Activated T-cell treated with anti-CD3 and anti-CD28 coated beads for 24 hours (primary cell): ENCODE data around the gene CPLANE2.
"Not testable (repeated sequence)": the region's sequence is repeated elsewhere in the genome, so short reads cannot be mapped to it uniquely, and the experiment has no call there.

ENCODE experiments used
- DNase-seq: peaks from one replicate; pipeline ENCODE4 v3.0.0-alpha.2; 2020; ENCODE audit warnings: low read depth

CPLANE2 gene, protein sequence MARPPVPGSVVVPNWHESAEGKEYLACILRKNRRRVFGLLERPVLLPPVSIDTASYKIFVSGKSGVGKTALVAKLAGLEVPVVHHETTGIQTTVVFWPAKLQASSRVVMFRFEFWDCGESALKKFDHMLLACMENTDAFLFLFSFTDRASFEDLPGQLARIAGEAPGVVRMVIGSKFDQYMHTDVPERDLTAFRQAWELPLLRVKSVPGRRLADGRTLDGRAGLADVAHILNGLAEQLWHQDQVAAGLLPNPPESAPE

DNA sequence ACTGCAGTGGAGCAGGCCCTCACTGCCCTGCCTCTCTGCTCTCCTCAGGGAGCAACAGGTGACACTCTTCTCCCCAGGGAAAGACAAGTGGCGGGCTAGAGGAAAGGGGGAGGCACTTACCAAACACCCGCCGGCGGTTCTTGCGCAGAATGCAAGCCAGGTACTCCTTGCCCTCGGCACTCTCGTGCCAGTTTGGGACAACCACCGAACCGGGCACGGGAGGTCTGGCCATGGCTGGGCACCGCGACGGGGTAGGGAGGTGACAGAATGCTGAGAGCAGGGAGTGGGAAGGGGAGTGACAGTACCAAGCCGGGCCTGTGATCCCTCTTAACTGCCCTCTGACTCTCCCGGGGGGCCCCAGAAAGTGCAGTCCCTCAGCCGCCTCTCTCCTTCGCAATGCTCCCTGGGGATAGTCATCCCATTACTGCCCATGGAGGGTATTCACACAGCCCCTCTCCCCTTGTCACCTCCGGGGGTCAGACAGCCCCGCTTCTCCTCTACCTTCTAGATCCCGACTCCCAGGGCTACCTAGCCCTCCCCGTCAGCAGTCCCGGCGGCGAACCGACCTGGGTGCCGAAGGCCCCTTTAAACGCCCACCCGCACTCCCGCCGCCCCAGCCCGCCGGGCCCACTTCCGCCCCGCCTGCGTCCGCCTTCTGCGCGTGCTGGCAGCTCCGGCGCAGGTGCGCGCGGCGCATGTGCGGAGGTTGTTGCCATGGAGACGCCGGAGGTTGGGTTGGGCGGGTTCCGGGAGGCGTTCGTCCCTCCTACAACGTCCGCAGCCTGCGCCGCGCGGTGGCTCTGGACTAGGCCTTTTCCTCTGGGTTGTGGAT is at the start of gene CPLANE2:
Gene CPLANE2 (minus strand): TSS at position 673 of the 832 bp plus-strand sequence. CDS start 441 bp downstream, at position 232.
- peak; percentile 95 for DNase-seq

DNA sequence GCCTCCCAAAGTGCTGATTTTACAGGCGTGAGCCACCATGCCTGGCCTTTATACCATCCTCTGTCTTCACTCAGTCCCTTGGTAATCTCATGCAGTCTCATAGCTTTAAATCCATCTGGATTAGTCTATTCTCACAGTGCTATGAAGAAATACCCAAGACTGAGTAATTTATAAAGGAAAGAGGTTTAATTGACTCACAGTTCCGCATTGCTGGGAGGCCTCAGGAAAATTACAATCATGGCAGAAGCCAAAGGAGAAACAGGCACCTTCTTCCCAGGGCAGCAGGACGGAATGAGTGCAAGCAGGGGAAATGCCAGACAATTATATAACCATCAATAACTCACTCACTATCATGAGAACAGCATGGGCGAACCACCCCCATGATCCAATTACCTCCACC is 49.1 kb upstream of the CPLANE2 start:
- DNase-seq: no peak

DNA sequence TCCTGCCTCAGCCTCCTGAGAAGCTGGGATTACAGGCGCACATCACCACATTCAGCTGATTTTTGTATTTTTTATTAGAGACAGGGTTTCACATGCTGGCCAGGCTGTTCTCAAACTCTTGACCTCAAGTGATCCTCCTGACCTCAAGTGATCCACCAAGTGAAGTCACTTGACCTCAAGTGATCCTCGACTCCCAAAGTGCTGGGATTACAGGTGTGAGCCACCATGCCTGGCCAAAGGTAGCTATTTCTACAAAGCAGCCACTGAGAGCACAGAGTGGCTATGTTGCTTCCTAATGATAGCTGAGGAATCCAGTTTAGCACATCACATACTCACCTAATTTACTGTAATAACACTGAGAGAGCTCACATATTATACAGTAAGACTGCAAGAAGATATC is 44.8 kb upstream of the CPLANE2 start:
- no peak for DNase-seq

- DNase-seq: no peak
Observed at GRCh38 chr1:16279186-16279585, 42.2 kb upstream of the CPLANE2 start.

DNA sequence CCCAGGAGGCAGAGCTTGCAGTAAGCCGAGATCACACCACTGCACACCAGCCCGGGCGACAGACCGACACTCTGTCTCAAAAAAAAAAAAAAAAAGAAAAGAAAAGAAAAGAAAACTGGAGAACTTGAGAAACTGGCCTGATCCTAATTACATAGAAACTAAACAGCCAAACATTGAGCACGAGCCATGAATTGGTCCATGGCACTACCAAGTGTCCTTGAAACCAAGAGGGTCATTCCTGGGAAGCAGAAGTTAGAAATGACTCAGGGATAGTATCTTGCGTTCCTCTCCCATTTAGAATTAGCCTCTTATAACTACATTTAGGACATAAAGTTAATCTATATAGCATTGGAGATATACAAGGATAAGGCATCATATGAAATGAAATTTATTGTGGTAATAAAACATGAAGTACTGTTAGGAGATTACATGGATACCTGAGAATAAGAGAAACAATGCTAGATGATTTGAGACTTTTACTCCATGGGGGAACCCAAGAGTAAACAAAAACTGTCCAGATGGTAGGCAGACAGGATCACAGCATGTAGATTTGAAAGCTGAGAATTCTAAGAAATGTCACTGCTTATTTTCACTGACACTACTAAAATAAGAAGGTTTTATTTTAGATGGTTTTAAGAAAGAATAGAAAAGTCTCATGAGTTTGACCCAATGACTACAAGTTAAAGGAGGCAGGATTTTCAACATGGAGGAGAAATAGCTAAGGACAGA is 39.5 kb upstream of the CPLANE2 start:
- no peak for DNase-seq

- DNase-seq: no peak
Observed at GRCh38 chr1:16275591-16275990, 38.6 kb upstream of the CPLANE2 start.

- no peak for DNase-seq
Observed at GRCh38 chr1:16267690-16268180, 30.8 kb upstream of the CPLANE2 start.

DNA sequence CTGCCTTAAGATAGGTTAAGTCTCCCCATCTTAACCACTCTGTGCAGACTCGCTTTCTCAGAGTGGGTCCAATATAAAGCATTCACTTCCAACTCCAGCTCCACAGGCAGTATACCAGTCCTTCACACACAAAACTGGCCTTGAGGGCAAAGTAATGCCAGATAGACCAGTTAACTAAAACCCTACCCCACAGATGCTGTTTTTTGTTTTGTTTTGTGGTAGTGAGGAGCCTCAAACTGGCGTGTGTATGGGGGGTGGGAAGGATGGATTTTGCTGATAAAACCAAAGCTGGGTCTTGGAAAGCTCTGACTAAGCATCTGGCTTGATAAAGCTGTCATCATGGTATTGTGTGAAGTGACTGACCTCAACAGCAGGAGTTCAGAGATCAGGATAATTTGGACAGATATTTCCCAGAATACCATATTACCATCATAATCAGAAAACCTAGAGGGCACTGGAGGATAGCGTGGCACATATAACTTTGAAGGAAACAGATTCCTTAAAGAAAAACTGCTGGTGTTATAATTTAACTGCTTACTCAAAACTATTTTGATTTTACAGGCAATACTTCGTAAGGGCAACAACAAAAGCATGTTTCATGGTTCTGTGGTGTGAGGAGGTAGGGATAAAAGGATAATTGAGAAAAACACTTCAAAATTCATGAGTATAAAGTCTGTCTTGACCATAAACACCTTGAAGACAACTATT is 29.6 kb upstream of the CPLANE2 start:
- DNase-seq: no peak

GRCh38 chr1:16262067-16262466 is 25.1 kb upstream of the CPLANE2 start:
- no peak for DNase-seq

- DNase-seq: no peak
Observed at GRCh38 chr1:16260814-16261213, 23.8 kb upstream of the CPLANE2 start.

GRCh38 chr1:16258591-16259135 is 21.7 kb upstream of the CPLANE2 start:
- DNase-seq: no peak

DNA sequence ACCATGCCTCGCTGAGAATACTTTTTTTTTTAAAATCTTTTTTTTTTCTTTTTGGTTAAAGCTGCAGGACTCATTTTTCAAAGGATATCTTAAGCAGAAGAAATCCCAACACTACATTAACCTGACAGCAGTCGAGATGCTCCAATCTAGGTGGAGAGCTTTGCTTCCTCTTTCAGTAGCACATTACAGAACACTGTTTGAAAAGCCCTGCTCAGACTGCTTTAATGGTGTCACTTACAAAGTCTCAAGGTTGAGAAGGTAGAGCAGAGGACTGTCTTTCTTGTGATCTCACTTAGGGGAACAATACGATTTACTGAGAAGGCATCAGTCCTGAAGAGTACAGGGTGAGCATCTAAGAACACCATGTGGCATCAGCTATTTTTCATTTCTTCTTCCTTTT is 21.0 kb upstream of the CPLANE2 start:
- no peak for DNase-seq

DNA sequence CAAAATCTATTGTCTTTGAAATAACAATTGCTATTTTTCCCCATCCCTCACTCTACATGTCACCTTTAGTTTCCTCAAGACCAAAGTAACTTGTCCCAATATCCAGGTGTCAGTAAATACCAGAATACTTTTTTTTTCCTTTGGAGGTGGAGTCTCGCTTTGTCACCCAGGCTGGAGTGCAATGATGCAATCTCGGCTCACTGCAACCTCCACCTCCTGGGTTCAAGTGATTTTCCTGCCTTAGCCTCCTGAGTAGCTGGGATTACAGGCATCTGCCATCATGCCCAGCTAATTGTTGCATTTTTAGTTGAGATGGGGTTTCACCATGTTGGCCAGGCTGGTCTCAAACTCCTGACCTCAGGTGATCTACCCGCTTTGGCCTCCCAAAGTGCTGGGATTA is 20.6 kb upstream of the CPLANE2 start:
- not testable (repeated sequence) for DNase-seq

DNA sequence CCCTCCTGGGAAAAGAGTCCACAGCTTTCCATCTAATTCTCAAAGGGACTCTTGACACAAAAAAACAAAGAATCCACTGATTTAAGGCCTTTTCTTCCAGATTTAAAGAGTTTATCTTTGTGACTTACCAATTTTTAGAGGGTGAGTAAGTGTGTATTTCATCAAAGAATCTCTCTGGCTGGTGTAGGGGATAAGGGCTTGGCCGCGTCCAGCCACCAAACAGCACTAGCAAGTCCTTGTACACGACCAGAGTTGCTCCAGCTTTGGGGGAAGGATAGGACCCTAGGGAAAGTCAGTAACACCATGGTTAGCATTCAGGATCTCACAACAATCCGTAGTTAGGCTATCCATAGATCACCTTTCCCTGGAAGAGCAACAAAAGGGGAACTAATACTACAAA is 19.5 kb upstream of the CPLANE2 start:
- no peak for DNase-seq

GRCh38 chr1:16254263-16254928 is 17.4 kb upstream of the CPLANE2 start:
- DNase-seq: no peak

- DNase-seq: no peak
Observed at GRCh38 chr1:16253332-16253922, 16.4 kb upstream of the CPLANE2 start.

DNA sequence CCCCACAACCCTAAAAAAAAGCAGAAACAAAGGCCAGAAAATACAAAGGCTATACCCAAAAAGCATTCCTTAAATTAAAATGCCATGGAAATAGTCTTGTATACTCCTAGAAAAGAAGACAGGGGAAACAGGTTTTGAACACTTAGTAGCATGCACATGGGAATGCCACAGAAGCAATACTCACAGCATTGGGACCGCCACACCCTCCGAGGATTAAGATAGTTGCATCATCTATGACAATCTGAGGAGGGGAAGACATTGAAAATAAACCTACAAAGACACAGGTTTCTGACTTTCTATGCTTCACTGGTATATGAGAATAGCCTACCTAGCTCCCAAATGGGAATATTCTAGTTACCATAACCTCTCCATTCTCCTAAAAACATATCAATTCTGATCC is 15.9 kb upstream of the CPLANE2 start:
- no peak for DNase-seq

- no peak for DNase-seq
Observed at GRCh38 chr1:16251381-16251780, 14.4 kb upstream of the CPLANE2 start.

- DNase-seq: no peak
Observed at GRCh38 chr1:16250524-16251251, 13.7 kb upstream of the CPLANE2 start.

DNA sequence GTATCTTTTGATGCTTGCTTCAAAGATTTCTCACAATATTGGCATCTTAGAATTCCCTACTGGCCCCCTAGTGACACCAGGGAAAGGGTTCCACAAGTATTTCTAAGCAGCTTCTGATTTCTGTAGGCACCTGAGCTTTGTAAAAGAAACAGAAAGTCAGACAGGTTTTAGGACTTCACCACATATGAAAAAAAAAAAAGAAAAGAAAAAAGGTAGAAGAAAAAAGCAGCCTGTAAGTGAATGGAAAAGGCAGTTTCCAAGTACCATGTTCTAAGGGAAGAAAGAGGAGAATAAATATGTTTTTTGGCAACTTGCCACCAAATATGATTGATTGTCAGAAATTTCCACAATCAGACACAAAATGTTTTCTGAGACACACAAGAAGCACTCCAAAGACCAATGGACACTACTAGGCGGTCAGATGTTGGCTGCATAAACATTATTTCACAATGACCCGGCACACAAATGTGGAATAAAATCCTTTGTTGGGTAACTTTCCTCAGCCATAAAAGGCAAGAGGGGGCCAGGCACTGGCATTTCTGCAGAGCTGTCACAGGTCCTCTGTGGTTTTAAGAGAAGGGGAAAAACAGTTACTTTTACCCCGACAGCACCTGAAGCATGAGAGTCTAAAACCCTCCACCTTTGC is 12.7 kb upstream of the CPLANE2 start:
- DNase-seq: no peak
